Psoas muscle (tissue), 8 donors: ENCODE data around the gene KIAA0825. TPM values are rescaled to one million over a fixed set of nuclear protein-coding genes. Genes with fewer than 3 reads are reported as not detected.

Experiments
- ATAC-seq, 4 donors: fragments of 200-7000 bp; cut with Tn5 transposase; one replicate each; pipeline ENCODE4 v1.9.1; 2020; ENCODE audit warnings: moderate library complexity in 3 of 4, mild to moderate bottlenecking in 2 of 4
- DNase-seq, 2 donors: peaks; one replicate each; pipeline ENCODE4 v3.0.0-alpha.2; 2020
- H3K27ac ChIP-seq: fragments of 200-600 bp; one replicate; pipeline ENCODE4 v1.8.0; 2022
- H3K27me3 ChIP-seq, 3 donors: fragments of 200-600 bp in 1 of 3; one replicate each; pipeline versions ENCODE4 v1.6.1 to v1.8.0; 2013 to 2022; ENCODE audit warnings: low read length in 2 of 3, mild to moderate bottlenecking in 2 of 3, moderate library complexity in 1 of 3; ENCODE audit not compliant: insufficient read depth in 3 of 3
- H3K36me3 ChIP-seq, 2 donors: fragments of 200-600 bp in 1 of 2; one replicate each; pipeline versions ENCODE4 v1.6.1 to v1.8.0; 2013 to 2022; ENCODE audit warnings: low read depth in 1 of 2, mild to moderate bottlenecking in 1 of 2, moderate library complexity in 1 of 2; ENCODE audit not compliant: insufficient read depth in 1 of 2
- H3K4me1 ChIP-seq: fragments of 200-600 bp; one replicate; pipeline ENCODE4 v1.8.0; 2022
- H3K4me3 ChIP-seq: fragments of 200-600 bp; one replicate; pipeline ENCODE4 v1.8.0; 2022; ENCODE audit warnings: mild to moderate bottlenecking
- H3K9me3 ChIP-seq: fragments of 200-600 bp; one replicate; pipeline ENCODE4 v1.8.0; 2022
- WGBS, 3 donors: extraction: QIAGEN DNeasy Blood & Tissue Kit; methylation state at CpG; one replicate each; pipeline versions ENCODE4 v1.1.6 to v1.1.7; 2013; 5-methylcytosine and 5-hydroxymethylcytosine counted together
- intact Hi-C, 2 donors: fragments of 100-400 bp; cut with DNase I; formaldehyde crosslinking; loops; one replicate each; pipeline versions ENCODE4 v1.11.0 to v1.14.2; 2022
- polyA plus RNA-seq, 3 donors: library from polyadenylated mRNA; stranded (reverse); fragments of 200-250 nt; gene quantifications; one replicate each; pipeline ENCODE4 v1.2.3, GENCODE V29; 2013
- total RNA-seq, 4 donors: library from RNA; stranded (reverse); fragmentation: NEBNext Ultra II Directional in 2 of 4; extraction: Animal tissue kit (Norgen Biotek cat#: 25700) in 2 of 4; gene quantifications; one replicate each; pipeline versions ENCODE4 v1.2.1 to v1.2.4, GENCODE V29; 2021 to 2023
- TF ChIP-seq, protein P1 (sequence below): fragments of 200-600 bp; IDR thresholded peaks from one replicate; pipeline ENCODE4 v1.8.0; 2022; ENCODE audit warnings: antibody characterized with exemption
- donor health status: healthy with polysubstance abuse.
- donor health status: DM: no; HTN: no; CAD: no; lungs with moderate emphysema.
- donor health status: Bipolar disorder and iron deficiency.
- donor health status: healthy.
- donor health status: DM: yes; HTN: yes; CAD: no.
- donor health status: DM: no; HTN: no; CAD: no.
- donor health status: DM: no; HTN: no; CAD: no.
- donor health status: DM: yes; HTN: yes; CAD: no.

Gene KIAA0825
- total and polyA plus RNA-seq, 7 donors: 0.41 to 1.5 (median 1.1) TPM

DNA sequence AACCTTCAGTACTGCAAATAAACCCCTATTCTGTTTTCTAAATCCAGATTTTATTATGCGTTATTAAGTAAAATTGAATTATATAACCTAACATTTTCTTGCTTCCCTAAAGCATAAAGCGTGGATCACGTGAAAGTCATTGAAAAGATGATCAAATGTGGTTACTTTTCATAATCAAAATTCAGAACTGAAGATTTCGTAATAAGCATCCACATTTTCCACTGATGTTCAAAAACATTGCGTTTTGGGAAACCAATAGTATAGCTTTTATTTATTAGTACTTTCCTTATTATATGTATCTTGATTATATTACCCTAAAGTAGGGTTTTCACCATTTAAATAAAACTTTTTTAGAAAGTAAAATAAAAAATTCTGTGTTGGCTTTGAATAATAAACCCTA lies 1.9 kb upstream of the KIAA0825 start:
- H3K27me3 ChIP-seq: no peaks in the 10 kb centered on the region
- WGBS, 3 donors: 93 to 98% (median 94%) methylated on average over 5 of the region's 5 CpGs
- no peak overlapping the region for H3K4me3 ChIP-seq
- H3K9me3 ChIP-seq: no peaks in the 10 kb centered on the region
- ATAC-seq (no peak), DNase-seq (no peak)
- H3K36me3 ChIP-seq: no peaks in the 10 kb centered on the region
- H3K27ac ChIP-seq: no peak overlapping the region
- intact Hi-C loops: no loop called here
- peaks cover 15% of the 10 kb centered on the region for H3K4me1 ChIP-seq
- TF ChIP-seq, protein P1, sequence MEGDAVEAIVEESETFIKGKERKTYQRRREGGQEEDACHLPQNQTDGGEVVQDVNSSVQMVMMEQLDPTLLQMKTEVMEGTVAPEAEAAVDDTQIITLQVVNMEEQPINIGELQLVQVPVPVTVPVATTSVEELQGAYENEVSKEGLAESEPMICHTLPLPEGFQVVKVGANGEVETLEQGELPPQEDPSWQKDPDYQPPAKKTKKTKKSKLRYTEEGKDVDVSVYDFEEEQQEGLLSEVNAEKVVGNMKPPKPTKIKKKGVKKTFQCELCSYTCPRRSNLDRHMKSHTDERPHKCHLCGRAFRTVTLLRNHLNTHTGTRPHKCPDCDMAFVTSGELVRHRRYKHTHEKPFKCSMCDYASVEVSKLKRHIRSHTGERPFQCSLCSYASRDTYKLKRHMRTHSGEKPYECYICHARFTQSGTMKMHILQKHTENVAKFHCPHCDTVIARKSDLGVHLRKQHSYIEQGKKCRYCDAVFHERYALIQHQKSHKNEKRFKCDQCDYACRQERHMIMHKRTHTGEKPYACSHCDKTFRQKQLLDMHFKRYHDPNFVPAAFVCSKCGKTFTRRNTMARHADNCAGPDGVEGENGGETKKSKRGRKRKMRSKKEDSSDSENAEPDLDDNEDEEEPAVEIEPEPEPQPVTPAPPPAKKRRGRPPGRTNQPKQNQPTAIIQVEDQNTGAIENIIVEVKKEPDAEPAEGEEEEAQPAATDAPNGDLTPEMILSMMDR: no peak

DNA sequence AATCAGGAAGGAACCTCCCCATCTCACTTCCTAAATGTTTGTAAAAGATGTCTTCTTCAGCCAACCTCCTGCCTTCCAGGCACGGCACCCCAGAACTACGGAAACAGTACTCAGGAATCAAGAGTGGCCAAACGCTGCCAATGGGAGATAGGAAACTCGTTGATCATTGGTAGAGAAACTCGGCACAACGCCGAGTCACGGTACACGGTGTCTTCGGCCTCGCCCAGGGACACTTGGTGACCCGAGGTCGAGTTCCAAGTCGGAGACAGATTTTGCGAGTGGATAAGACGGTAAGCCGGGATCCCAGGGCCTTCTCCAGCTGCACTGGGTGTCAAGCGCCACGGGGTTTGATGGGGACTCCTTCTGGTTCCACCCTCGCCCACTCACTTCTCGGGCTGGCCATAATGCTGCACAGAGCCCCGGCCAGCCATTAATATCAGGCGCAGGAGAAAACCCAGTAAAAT lies 343 bp downstream of the KIAA0825 start:
- H3K9me3 ChIP-seq: no peaks in the 10 kb centered on the region
- WGBS, 3 donors: 0 to 1% (median 0%) methylated on average over 23 of the region's 23 CpGs
- intact Hi-C loops: no loop called here
- H3K27me3 ChIP-seq: no peaks in the 10 kb centered on the region
- peaks cover 14% of the 10 kb centered on the region for H3K4me1 ChIP-seq
- peak overlapping the region; percentile 67 for H3K27ac ChIP-seq
- TF ChIP-seq, protein P1: no peak
- ATAC-seq (peak; percentile 48 to 86 (median 70)), DNase-seq (peak; percentile 47 to 79)
- H3K4me3 ChIP-seq: peak overlapping the region; percentile 81
- no peaks in the 10 kb centered on the region for H3K36me3 ChIP-seq

DNA sequence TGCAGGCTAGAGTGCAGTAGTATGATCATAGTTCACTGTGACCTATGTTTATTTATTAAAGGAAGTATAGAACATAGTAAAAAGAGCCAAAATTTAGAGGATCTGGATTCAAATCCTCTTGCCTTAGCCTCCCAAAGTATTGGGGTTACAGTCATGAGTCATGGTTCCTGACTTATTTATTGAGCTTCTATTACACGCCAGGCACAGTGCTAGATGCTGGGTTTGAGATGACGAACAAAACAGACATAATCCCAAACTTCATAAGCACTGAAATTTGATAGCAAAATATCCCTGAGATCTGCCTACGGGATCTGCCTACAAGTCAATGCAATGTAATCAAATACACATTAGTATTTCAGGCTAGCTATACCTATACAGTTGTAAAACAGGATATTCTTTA lies 2.5 kb downstream of the KIAA0825 start:
- Histone ChIP-seq H3K27ac (no peak overlapping the region), H3K27me3 (no peaks in the 10 kb centered on the region), H3K4me1 (peaks cover 12% of the 10 kb centered on the region), H3K9me3 (no peaks in the 10 kb centered on the region), H3K36me3 (no peaks in the 10 kb centered on the region), H3K4me3 (no peak overlapping the region)
- WGBS, 3 donors: 81 to 95% (median 86%) methylated on average over 3 of the region's 3 CpGs
- TF ChIP-seq, protein P1: no peak
- intact Hi-C loops: no loop called here
- DNase-seq (no peak), ATAC-seq (no peak)

DNA sequence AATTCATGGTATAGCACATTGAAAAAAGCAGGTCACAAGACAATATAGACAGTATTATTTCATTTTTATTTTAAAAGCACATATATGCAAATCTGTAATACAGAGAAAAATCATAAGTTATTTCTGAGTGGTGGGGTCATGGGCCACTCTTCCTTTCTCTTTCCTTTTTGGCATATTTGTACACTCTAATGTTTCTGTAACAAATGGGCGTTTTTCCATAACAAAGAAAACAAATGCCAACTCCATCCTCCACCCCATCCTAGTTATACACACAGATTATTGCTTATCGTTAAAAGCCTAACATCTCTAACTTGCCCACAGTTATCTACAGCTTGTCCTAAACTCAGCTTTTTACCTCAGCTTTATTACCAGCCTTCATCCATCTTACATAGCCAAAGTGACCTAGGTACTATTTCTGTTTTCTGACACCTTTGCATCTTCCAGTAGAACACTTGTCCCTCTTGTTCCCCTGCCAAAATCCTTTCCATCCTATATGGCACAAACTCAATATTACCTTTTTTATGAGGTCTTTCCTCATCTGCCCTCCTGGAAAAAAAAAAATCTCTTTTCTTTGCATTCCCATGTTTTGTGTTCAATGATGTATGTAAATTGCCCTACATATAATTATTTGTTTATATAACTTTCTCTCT lies 4.1 kb downstream of the KIAA0825 start:
- H3K4me1 ChIP-seq: peaks cover 10% of the 10 kb centered on the region
- H3K27ac ChIP-seq: no peak overlapping the region
- ATAC-seq: no peak
- no peak overlapping the region for H3K4me3 ChIP-seq
- no peaks in the 10 kb centered on the region for H3K9me3 ChIP-seq
- no peaks in the 10 kb centered on the region for H3K36me3 ChIP-seq
- no peak for DNase-seq
- no peaks in the 10 kb centered on the region for H3K27me3 ChIP-seq
- 85 to 90% (median 87%) methylated on average over 2 of the region's 2 CpGs for WGBS, 3 donors
- TF ChIP-seq, protein P1: no peak
- intact Hi-C loops: no loop called here

DNA sequence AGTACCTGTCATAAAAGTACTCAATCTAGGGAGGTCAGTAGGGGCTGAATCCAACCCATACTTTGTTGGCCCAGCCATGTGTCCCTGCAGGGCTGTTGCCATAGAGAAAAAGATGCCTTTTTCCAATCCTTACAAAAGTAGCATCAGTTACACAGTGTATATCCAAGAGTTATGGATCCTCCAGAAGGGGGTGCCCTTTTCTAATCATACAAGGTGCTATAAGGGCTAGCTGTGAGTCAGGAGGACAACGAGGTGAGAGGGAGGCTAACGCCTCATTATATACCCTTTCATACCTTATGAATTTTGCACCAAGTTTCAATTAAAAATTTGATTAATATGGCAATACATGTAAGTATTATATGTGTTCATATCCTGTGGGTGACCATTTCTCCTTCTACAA lies 4.8 kb downstream of the KIAA0825 start:
- Histone ChIP-seq H3K4me1 (peaks cover 7% of the 10 kb centered on the region), H3K4me3 (no peak overlapping the region), H3K27ac (no peak overlapping the region), H3K27me3 (no peaks in the 10 kb centered on the region), H3K9me3 (no peaks in the 10 kb centered on the region), H3K36me3 (no peaks in the 10 kb centered on the region)
- TF ChIP-seq, protein P1: no peak
- intact Hi-C loops: no loop called here
- ATAC-seq: no peak
- 66 to 80% (median 70%) methylated on average over 2 of the region's 2 CpGs for WGBS, 3 donors
- DNase-seq: no peak
